Lung microvascular endothelial cell (primary cell): ENCODE measurements around the gene GHRH. TPM values are rescaled to one million over a fixed set of nuclear protein-coding genes. Genes with fewer than 3 reads are reported as not detected.

Source experiments
- DNase-seq, 2 donors: peaks; one replicate each; pipeline versions ENCODE4 v3.0.0 to v3.0.0-alpha.2; 2010; ENCODE audit warnings: low read depth in 2 of 2
- total RNA-seq: library from RNA; depleted of rRNA; stranded (reverse); fragments of >200 nt; gene quantifications from 2 replicates; pipeline ENCODE4 v1.2.1, GENCODE V29; 2014

Gene GHRH
- total RNA-seq, 1 donor from 2014 or later = not detected

GRCh38 chr20:37291724-37292126 lies 30.1 kb upstream of the GHRH start:
- DNase-seq = no peak

GRCh38 chr20:37290158-37290810 lies 28.7 kb upstream of the GHRH start:
- no peak for DNase-seq

GRCh38 chr20:37288091-37288490 lies 26.5 kb upstream of the GHRH start:
- no peak for DNase-seq

- DNase-seq = no peak
Observed at GRCh38 chr20:37285664-37286374, 24.2 kb upstream of the GHRH start.

DNA sequence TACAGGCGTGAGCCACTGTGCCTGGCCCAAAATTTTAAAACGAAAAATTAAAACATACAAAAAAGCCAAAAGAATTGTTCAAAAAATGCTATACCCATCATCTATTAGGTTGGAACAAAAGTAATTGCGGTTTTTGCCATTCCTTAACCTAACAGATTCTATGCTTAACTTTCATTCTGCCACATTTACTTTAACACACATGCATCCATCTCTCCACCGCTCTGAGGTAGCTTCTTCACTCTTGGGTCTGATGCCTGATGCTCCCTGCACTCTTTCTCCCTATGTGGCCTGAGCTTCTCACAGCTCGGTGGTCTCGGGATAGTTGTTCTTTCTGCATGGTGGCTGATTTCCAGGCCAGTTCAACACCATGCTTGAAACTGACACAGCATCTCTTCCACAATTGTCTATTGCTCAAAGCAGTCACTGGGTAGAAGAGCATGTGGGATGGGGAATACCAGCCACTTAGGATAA lies 23.1 kb upstream of the GHRH start:
- no peak for DNase-seq

GRCh38 chr20:37283530-37284195 lies 22.0 kb upstream of the GHRH start:
- DNase-seq = no peak

GRCh38 chr20:37282556-37282955 lies 20.9 kb upstream of the GHRH start:
- peak in 1 of 2 donors; percentile 45 for DNase-seq

- DNase-seq = no peak
Observed at GRCh38 chr20:37280403-37280802, 18.8 kb upstream of the GHRH start.

DNA sequence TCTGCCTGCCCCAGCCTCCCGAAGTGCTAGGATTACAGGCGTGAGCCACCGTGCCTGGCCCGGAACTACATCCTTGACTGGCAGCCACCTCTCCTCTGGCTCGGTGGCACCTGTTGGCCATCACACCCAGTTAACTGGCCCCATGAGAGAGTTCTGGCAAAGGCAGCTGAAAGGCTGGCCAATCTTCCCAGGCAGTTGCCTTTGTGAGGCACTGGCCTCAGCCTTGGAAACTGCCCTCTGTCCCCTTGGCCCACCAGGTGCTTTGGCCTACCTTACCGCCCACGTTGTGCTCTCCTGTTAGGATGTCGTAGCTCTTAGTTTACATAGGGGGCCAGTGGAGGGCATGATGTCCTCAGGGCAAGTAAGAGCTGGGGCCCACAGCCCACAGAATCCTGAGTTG lies 18.2 kb upstream of the GHRH start:
- DNase-seq = no peak

GRCh38 chr20:37278966-37279590 lies 17.5 kb upstream of the GHRH start:
- DNase-seq = no peak

- no peak for DNase-seq
Observed at GRCh38 chr20:37277253-37277593, 15.6 kb upstream of the GHRH start.

GRCh38 chr20:37276494-37277252 lies 15.1 kb upstream of the GHRH start:
- peak; percentile 79 to 86 for DNase-seq

DNA sequence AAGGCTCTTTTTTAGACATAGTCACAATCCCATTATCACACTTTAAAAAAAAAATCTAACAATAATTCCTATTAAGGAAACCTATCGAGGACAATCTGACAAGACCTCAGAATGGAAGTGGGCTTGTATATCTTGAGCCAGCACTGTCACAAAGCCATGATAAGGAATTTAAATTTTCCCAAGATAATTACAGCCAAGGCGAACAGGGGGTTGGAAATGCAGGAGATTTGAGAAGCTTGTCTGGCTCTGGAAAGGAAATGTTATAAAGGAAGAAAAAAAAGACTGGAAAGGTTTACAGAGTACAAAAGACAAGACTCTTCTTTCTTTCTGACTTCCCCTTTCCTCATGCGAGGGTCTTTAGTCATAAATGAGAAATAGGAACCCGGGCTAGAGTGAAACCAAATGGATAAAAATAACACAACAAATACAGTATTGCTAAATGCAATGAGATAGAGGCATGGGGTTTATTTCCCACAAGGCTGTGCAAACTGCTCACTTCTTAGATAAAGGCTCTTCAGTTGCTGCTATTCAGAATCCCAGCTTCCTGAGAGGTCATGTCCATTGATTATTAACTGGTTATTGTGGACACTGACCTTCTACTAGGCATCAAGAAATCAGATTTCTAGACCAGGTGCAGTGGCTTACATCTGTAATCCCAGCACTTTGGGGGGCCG lies 13.4 kb upstream of the GHRH start:
- no peak for DNase-seq

GRCh38 chr20:37273988-37274387 lies 12.4 kb upstream of the GHRH start:
- no peak for DNase-seq

DNA sequence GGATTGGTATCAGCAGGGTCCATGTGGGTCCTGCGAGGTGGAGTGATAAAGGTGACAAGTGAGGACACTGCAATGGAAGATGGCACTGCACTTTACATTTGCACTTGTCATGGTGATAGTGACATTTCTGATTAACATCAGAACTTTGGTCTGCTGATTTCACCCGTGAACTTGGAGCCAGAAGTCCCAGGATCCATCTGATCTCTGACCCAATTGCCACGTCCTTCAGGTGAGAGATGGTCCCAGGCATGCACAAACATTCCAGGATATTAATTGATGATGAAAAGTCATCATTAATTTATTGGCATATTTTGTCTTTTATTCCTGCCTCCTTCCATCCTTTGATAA lies 9.8 kb upstream of the GHRH start:
- DNase-seq = no peak

- peak; percentile 20 to 75 for DNase-seq
Observed at GRCh38 chr20:37270576-37271420, 9.2 kb upstream of the GHRH start.

DNA sequence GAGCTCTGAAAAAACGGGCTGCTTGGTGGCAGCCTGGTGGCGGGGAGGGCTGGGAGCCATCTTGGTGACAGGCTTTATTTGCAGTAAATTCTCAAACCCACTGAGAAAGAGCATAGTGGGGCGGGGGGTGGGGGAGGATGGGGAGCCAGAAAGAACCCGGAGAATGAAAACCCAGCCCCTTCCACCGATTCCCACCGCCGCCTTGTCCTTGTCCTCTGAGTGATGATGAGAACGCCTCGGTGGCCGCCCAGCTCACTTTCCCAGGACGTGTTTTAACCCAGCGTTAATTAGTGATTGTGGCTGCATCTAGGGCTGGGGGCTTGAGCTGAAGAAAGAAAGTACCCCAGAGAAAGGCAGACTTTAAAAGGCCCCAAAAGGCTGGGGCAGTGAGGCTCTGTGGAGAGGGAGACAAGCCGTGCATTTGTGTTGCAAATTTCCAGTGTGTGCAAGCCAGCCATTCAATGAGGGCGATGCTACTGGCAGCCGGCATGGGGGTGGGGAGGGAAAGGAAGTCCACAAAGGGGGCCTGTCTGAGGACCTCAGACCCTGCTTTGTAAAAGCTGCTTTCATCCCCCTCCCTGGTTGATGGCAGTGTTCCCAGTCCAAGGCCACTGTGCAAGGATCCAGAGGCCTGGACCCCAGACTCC lies 6.2 kb upstream of the GHRH start:
- DNase-seq = no peak

- no peak for DNase-seq
Observed at GRCh38 chr20:37266940-37267666, 5.5 kb upstream of the GHRH start.

GRCh38 chr20:37265152-37265551 lies 3.5 kb upstream of the GHRH start:
- DNase-seq = no peak
